ENCODE results near the gene STK32C.
"Not testable (repeated sequence)": the region's sequence is repeated elsewhere in the genome, so short reads cannot be mapped to it uniquely, and the experiment has no call there.

STK32C gene

GRCh38 chr10:132169766-132170560, 137.8 kb downstream of the STK32C start:
- no peak for DNase-seq (ENCODE audit: low read depth in 2 of 2)

GRCh38 chr10:132169031-132169765, 138.6 kb downstream of the STK32C start:
- DNase-seq (ENCODE audit: low read depth in 2 of 2), result no peak

- DNase-seq (ENCODE audit: low read depth in 2 of 2), result no peak
Measured at GRCh38 chr10:132168571-132169030, 139.1 kb downstream of the STK32C start.

- no peak for DNase-seq (ENCODE audit: low read depth in 2 of 2)
Measured at GRCh38 chr10:132167976-132168375, 139.8 kb downstream of the STK32C start.

- DNase-seq (ENCODE audit: low read depth in 2 of 2), result no peak
Measured at GRCh38 chr10:132167041-132167674, 140.6 kb downstream of the STK32C start.

GRCh38 chr10:132166216-132166950, 141.4 kb downstream of the STK32C start:
- DNase-seq (ENCODE audit: low read depth in 2 of 2), result no peak

- no peak for DNase-seq (ENCODE audit: low read depth in 2 of 2)
Measured at GRCh38 chr10:132165416-132165980, 142.3 kb downstream of the STK32C start.

- no peak for DNase-seq (ENCODE audit: low read depth in 2 of 2)
Measured at GRCh38 chr10:132164761-132165278, 142.9 kb downstream of the STK32C start.

GRCh38 chr10:132163826-132164515, 143.8 kb downstream of the STK32C start:
- DNase-seq (ENCODE audit: low read depth in 2 of 2), result no peak

- DNase-seq (ENCODE audit: low read depth in 2 of 2), result peak; percentile 36 to 68
Measured at GRCh38 chr10:132163278-132163765, 144.4 kb downstream of the STK32C start.

GRCh38 chr10:132162590-132163277, 145.0 kb downstream of the STK32C start:
- no peak for DNase-seq (ENCODE audit: low read depth in 2 of 2)

- DNase-seq (ENCODE audit: low read depth in 2 of 2), result peak; percentile 11 to 35
Measured at GRCh38 chr10:132162021-132162531, 145.7 kb downstream of the STK32C start.

- not testable (repeated sequence) for DNase-seq (ENCODE audit: low read depth in 2 of 2)
Measured at GRCh38 chr10:132160834-132161622, 146.7 kb downstream of the STK32C start.

GRCh38 chr10:132160231-132160630, 147.5 kb downstream of the STK32C start:
- not testable (repeated sequence) for DNase-seq (ENCODE audit: low read depth in 2 of 2)

- DNase-seq (ENCODE audit: low read depth in 2 of 2), result peak in 1 of 2 donors; percentile 22
Measured at GRCh38 chr10:132159302-132160230, 148.2 kb downstream of the STK32C start.

- DNase-seq (ENCODE audit: low read depth in 2 of 2), result no peak
Measured at GRCh38 chr10:132158823-132159222, 148.9 kb downstream of the STK32C start.

GRCh38 chr10:132158122-132158741, 149.5 kb downstream of the STK32C start:
- DNase-seq (ENCODE audit: low read depth in 2 of 2), result no peak

All from stimulated activated CD8-positive, alpha-beta memory T cell treated with anti-CD3 and anti-CD28 coated beads, Interleukin-15, amount 100 ng/mL, for 48 hours (primary cell).